Ovary (tissue), 9 donors: ENCODE data around the gene CPN1. TPM values are rescaled to one million over a fixed set of nuclear protein-coding genes. Genes with fewer than 3 reads are reported as not detected.
A peak's percentile ranks its signal among the peaks of the same experiment; 100 is the strongest.

ENCODE experiments used
- DNase-seq, 5 donors: peaks; one replicate each; pipeline ENCODE4 v3.0.0-alpha.2; 2019 to 2020
- H3K27ac ChIP-seq, 2 donors: fragments of 200-600 bp; one replicate each; pipeline versions ENCODE4 v1.5.1 to v1.8.0; 2019 to 2022
- H3K27me3 ChIP-seq: fragments of 200-600 bp; one replicate; pipeline ENCODE4 v1.8.0; 2022
- H3K36me3 ChIP-seq: fragments of 200-600 bp; sonication (generic); one replicate; pipeline ENCODE4 v1.5.1; 2019
- H3K4me1 ChIP-seq: one replicate; pipeline ENCODE4 v1.8.1; 2013; ENCODE audit warnings: mild to moderate bottlenecking, moderate library complexity; ENCODE audit not compliant: insufficient read depth
- H3K4me3 ChIP-seq: fragments of 200-600 bp; sonication (generic); one replicate; pipeline ENCODE4 v1.5.1; 2017
- H3K9me3 ChIP-seq, 2 donors: fragments of 200-600 bp in 1 of 2; sonication (generic) in 1 of 2; one replicate each; pipeline versions ENCODE4 v1.5.1 to v1.8.1; 2013 to 2019; ENCODE audit warnings: mild to moderate bottlenecking in 1 of 2, moderate library complexity in 1 of 2
- EP300 ChIP-seq: sonication (generic); formaldehyde crosslinking; IDR thresholded peaks from one replicate; pipeline ENCODE4 v1.6.1; 2017; ENCODE audit warnings: antibody characterized with exemption
- POLR2A ChIP-seq: fragments of 450-650 bp; IDR thresholded peaks from one replicate; pipeline ENCODE4 v1.6.1; 2017; ENCODE audit warnings: antibody characterized with exemption, mild to moderate bottlenecking, moderate library complexity
- WGBS, 3 donors: extraction: QIAGEN DNeasy Blood & Tissue Kit in 1 of 3; methylation state at CpG; one replicate each; pipeline versions ENCODE4 v1.1.5 to v1.1.7; 2013 to 2017; 5-methylcytosine and 5-hydroxymethylcytosine counted together
- intact Hi-C, 4 donors: fragments of 100-400 bp; cut with DNase I; formaldehyde crosslinking; loops; one replicate each; pipeline versions ENCODE4 v1.11.0 to v1.15.1; 2022 to 2023
- polyA plus RNA-seq, 2 donors: library from polyadenylated mRNA; stranded (reverse); fragments of 200-250 nt in 1 of 2; fragments of 350-450 nt in 1 of 2; fragmentation: Illumina TruSeq in 1 of 2; extraction: RNeasy Lipid Tissue Mini Kit (QIAGEN cat#74804) in 1 of 2; gene quantifications; one replicate each; pipeline ENCODE4 v1.2.3, GENCODE V29; 2013 to 2014
- total RNA-seq, 7 donors: library from RNA; depleted of rRNA in 2 of 7; stranded (reverse); fragments of >200 nt in 2 of 7; fragmentation: NEBNext Ultra II Directional in 3 of 7; extraction: Animal tissue kit (Norgen Biotek cat#: 25700) in 3 of 7; gene quantifications; one replicate each; pipeline versions ENCODE4 v1.1.0 to v1.2.4, GENCODE V29; 2016 to 2023
- TF ChIP-seq, protein P1 (sequence below), 3 donors: fragments of 450-650 bp in 2 of 3; fragments of 200-600 bp in 1 of 3; IDR thresholded peaks; one replicate each; pipeline versions ENCODE4 v1.5.1 to v1.8.0; 2016 to 2022; ENCODE audit warnings: antibody characterized with exemption in 3 of 3, mild to moderate bottlenecking in 1 of 3
- donor health status: DM: no; HTN: no; CAD: no; lungs with moderate emphysema.
- donor health status: DM: no; HTN: no; CAD: no.
- donor health status: Bipolar disorder and iron deficiency.
- donor health status: DM: yes; HTN: yes; CAD: no.
- donor health status: DM: no; HTN: no; CAD: no.
- donor health status: DM: yes; HTN: yes; CAD: no.

The CPN1 gene
- total and polyA plus RNA-seq, 9 donors: not detected

DNA sequence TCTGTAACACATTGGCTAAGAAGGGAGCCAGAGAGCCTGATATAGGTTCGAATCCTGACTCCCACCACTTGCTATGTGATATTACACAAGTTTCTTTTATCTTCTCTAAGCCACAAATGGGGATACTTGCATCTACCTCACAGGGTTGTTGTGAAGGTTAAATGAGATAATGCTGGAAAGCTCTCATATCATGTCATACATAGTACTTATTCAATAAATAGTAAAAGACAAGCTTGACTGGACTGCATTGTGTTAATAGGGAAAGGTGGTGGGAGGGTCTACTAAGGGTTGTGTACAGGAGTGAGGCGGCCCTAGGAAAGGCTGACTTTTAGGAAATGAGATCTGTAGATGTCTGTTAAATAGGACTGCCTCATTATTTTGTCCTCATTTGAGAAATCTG, 36.1 kb downstream of the CPN1 start:
- WGBS, 3 donors: 52 to 82% (median 66%) methylated on average over 2 of the region's 2 CpGs
- Histone ChIP-seq H3K27ac (peak overlapping the region in 1 of 2 donors; percentile 1), H3K9me3 (no peaks in the 10 kb centered on the region), H3K4me1 (peaks cover 7% of the 10 kb centered on the region), H3K27me3 (no peaks in the 10 kb centered on the region), H3K4me3 (no peak overlapping the region), H3K36me3 (no peaks in the 10 kb centered on the region)
- intact Hi-C loops: loop anchor here in 1 of 4 donors (5.0 kb wide), 1 partner anchor 203 kb away; no protein-coding TSS in a partner anchor
- DNase-seq: no peak
- TF ChIP-seq, protein P1, sequence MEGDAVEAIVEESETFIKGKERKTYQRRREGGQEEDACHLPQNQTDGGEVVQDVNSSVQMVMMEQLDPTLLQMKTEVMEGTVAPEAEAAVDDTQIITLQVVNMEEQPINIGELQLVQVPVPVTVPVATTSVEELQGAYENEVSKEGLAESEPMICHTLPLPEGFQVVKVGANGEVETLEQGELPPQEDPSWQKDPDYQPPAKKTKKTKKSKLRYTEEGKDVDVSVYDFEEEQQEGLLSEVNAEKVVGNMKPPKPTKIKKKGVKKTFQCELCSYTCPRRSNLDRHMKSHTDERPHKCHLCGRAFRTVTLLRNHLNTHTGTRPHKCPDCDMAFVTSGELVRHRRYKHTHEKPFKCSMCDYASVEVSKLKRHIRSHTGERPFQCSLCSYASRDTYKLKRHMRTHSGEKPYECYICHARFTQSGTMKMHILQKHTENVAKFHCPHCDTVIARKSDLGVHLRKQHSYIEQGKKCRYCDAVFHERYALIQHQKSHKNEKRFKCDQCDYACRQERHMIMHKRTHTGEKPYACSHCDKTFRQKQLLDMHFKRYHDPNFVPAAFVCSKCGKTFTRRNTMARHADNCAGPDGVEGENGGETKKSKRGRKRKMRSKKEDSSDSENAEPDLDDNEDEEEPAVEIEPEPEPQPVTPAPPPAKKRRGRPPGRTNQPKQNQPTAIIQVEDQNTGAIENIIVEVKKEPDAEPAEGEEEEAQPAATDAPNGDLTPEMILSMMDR (IDR thresholded peaks at IDR 0.05): no peak
- TF ChIP-seq EP300: no peak
- TF ChIP-seq POLR2A: no peak

DNA sequence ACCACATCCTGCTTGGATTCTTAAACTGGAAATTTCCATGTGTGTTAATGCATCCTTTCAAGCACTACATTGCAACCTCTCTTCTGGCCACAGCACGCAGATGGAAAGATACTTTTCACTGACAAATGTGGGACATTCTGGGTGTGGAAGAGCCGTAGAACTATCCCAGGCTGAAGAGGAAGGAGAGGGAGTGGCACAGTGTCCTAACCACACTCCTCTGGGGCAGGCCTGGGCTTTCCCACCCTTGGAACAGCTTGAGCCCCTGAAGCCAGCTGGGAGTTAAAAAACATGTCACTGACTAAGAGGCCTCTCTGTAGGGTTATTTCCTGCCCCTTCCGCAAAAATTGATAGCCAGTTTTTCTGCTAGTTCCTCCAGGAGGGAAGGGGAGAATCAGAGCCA, 37.9 kb downstream of the CPN1 start:
- Histone ChIP-seq H3K27me3 (no peaks in the 10 kb centered on the region), H3K36me3 (no peaks in the 10 kb centered on the region), H3K27ac (peak overlapping the region in 1 of 2 donors; percentile 42), H3K9me3 (no peaks in the 10 kb centered on the region), H3K4me3 (no peak overlapping the region), H3K4me1 (peaks cover 7% of the 10 kb centered on the region)
- TF ChIP-seq EP300: no peak
- peak in 2 of 5 donors; percentile 22 to 39 for DNase-seq
- intact Hi-C loops: no loop called here
- 18 to 24% (median 21%) methylated on average over 3 of the region's 3 CpGs for WGBS, 3 donors

DNA sequence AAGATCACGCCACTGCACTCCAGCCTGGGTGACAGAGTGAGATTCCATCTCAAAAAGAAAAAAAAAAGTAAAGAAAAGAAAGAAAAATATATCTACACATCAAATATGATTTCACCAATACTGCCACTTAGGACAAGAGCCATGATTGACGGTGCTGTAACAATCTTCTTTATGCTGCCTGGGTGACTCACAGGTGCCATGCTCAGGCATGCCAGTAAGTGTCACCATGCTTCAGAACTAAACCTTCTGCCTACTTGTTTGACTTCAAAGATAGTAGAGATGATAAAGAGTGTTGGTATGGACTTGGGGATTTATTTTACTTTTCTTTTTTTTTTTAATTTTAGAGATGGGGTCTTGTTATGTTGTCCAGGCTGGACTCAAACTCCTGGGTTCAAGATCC, 38.3 kb downstream of the CPN1 start:
- intact Hi-C loops: no loop called here
- no peak for DNase-seq
- Histone ChIP-seq H3K9me3 (no peaks in the 10 kb centered on the region), H3K36me3 (no peaks in the 10 kb centered on the region), H3K4me1 (peaks cover 7% of the 10 kb centered on the region), H3K4me3 (no peak overlapping the region), H3K27me3 (no peaks in the 10 kb centered on the region), H3K27ac (no peak overlapping the region)
- 93 to 96% (median 95%) methylated on average over 2 of the region's 2 CpGs for WGBS, 3 donors
- TF ChIP-seq, protein P1 (IDR thresholded peaks at IDR 0.05): no peak
- no peak for TF ChIP-seq EP300
- no peak for TF ChIP-seq POLR2A

DNA sequence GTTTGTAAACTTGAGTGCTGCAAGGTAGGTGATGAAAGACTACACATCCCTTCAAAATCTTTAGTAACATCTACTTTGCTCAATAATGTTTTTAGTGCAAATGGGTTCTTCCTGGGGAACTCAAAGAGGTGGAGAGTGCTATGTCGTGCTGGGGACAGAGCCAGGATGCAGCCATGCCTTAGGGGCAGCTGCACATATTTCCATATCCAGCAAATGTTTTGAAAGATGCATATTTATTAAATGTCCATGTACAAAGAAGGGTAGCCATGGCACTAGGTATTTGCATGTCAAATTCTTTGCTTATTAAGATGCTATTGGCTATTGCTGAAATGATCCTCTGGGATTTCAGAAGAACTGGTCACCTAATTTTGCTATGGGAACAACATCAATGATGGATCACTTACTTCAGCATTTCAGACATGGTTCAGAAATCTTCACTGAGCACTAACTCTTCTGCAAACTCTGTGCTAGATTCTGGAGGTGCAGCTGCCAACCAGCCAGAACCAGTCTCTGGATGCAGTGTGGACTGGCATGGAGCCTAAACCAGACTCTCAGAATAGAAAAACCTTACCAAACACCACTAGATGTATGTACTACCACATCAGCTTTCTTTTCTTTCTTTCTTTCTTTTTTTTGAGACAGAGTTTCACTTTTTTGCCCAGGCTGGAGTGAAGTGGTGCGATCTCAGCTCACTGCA, 40.2 kb downstream of the CPN1 start:
- peaks cover 7% of the 10 kb centered on the region for H3K4me1 ChIP-seq

More for the DNA sequence above, 40.2 kb downstream of the CPN1 start:
- Histone ChIP-seq H3K9me3 (no peaks in the 10 kb centered on the region), H3K27ac (no peak overlapping the region), H3K27me3 (no peaks in the 10 kb centered on the region), H3K36me3 (no peaks in the 10 kb centered on the region), H3K4me3 (no peak overlapping the region)
- WGBS, 3 donors: 78 to 83% (median 81%) methylated on average over 2 of the region's 2 CpGs
- TF ChIP-seq EP300: no peak
- no peak for TF ChIP-seq POLR2A
- TF ChIP-seq, protein P1 (IDR thresholded peaks at IDR 0.05): no peak
- no peak for DNase-seq
- intact Hi-C loops: no loop called here
